GM23338 (cell line): ENCODE data around the gene NLGN1. TPM values are rescaled to one million over a fixed set of nuclear protein-coding genes. Genes with fewer than 3 reads are reported as not detected.

Experiments
- ATAC-seq: fragments of 200-7000 bp; cut with Tn5 transposase; 3 replicates; pipeline ENCODE4 v1.9.1; 2020
- DNase-seq: peaks from one replicate; pipeline ENCODE4 v3.0.0-alpha.2; 2015; ENCODE audit warnings: low spot score
- H2AFZ ChIP-seq: fragments of 200-600 bp; sonication (generic); 2 replicates; pipeline ENCODE4 v1.8.0; 2016; ENCODE audit warnings: antibody characterized with exemption, mild to moderate bottlenecking, moderate library complexity
- H3F3A ChIP-seq: fragments of 200-600 bp; sonication (generic); replicated peaks from 2 replicates; pipeline ENCODE4 v1.8.0; 2017; ENCODE audit warnings: antibody characterized with exemption, mixed run types, low read depth
- H3K27ac ChIP-seq: fragments of 200-600 bp; sonication (generic); 2 replicates; pipeline ENCODE4 v1.6.1; 2016; ENCODE audit warnings: low read depth
- H3K27me3 ChIP-seq: fragments of 200-600 bp; sonication (generic); 2 replicates; pipeline ENCODE4 v1.8.0; 2016; ENCODE audit warnings: mild to moderate bottlenecking, mixed run types, moderate library complexity; ENCODE audit not compliant: insufficient read depth
- H3K36me3 ChIP-seq: fragments of 200-600 bp; sonication (generic); 2 replicates; pipeline ENCODE4 v1.8.0; 2016; ENCODE audit warnings: mild to moderate bottlenecking; ENCODE audit not compliant: insufficient read depth
- H3K4me1 ChIP-seq: fragments of 200-600 bp; sonication (generic); 2 replicates; pipeline ENCODE4 v1.8.0; 2016; ENCODE audit warnings: mild to moderate bottlenecking, moderate library complexity; ENCODE audit not compliant: insufficient read depth
- H3K4me2 ChIP-seq: fragments of 200-600 bp; sonication (generic); 2 replicates; pipeline ENCODE4 v1.7.1; 2017; ENCODE audit warnings: mixed run types
- H3K4me3 ChIP-seq: fragments of 200-600 bp; sonication (generic); 2 replicates; pipeline ENCODE4 v1.6.1; 2016; ENCODE audit warnings: mixed run types
- H3K79me2 ChIP-seq: fragments of 200-600 bp; sonication (generic); replicated peaks from 2 replicates; pipeline ENCODE4 v1.8.0; 2017; ENCODE audit warnings: mild to moderate bottlenecking; ENCODE audit not compliant: insufficient read depth
- H3K9me2 ChIP-seq: fragments of 200-600 bp; sonication (generic); 2 replicates; pipeline ENCODE4 v1.8.0; 2017; ENCODE audit not compliant: insufficient read depth
- H4K20me1 ChIP-seq: fragments of 200-600 bp; sonication (generic); replicated peaks from 2 replicates; pipeline ENCODE4 v1.8.0; 2017; ENCODE audit warnings: mild to moderate bottlenecking; ENCODE audit not compliant: insufficient read depth
- H3K27ac Mint-ChIP-seq: 2 replicates; pipeline ENCODE4 v1.8.0; 2020; ENCODE audit warnings: inconsistent platforms, mild to moderate bottlenecking, moderate library complexity, mixed read lengths
- H3K27me3 Mint-ChIP-seq: 3 replicates; pipeline ENCODE4 v1.8.0; 2022; ENCODE audit warnings: low read depth, mild to moderate bottlenecking, moderate library complexity, mixed read lengths, inconsistent platforms; ENCODE audit not compliant: insufficient read depth, poor library complexity
- H3K36me3 Mint-ChIP-seq: 3 replicates; pipeline ENCODE4 v1.8.0; 2021; ENCODE audit warnings: low read depth, mild to moderate bottlenecking, inconsistent platforms, moderate library complexity, mixed read lengths
- H3K4me1 Mint-ChIP-seq: 3 replicates; pipeline ENCODE4 v1.8.0; 2020; ENCODE audit warnings: mild to moderate bottlenecking, inconsistent platforms, mixed read lengths
- H3K4me3 Mint-ChIP-seq: 3 replicates; pipeline ENCODE4 v1.8.0; 2021; ENCODE audit warnings: moderate library complexity, mild to moderate bottlenecking, inconsistent platforms, mixed read lengths
- H3K9me3 Mint-ChIP-seq: 3 replicates; pipeline ENCODE4 v1.8.0; 2020; ENCODE audit warnings: moderate library complexity, mild to moderate bottlenecking, inconsistent platforms, mixed read lengths
- CREB1 ChIP-seq: fragments of 250-450 bp; sonication (Bioruptor Pico); IDR thresholded peaks from 2 replicates; pipeline ENCODE4 v1.5.0; 2020; ENCODE audit warnings: low read depth, mild to moderate bottlenecking, moderate library complexity
- EZH2 ChIP-seq: fragments of 200-600 bp; sonication (generic); IDR thresholded peaks from one replicate; pipeline ENCODE4 v1.8.0; 2017; ENCODE audit warnings: antibody characterized with exemption, mild to moderate bottlenecking, low read depth; ENCODE audit not compliant: unreplicated experiment
- EZH2phosphoT487 ChIP-seq: fragments of 200-600 bp; sonication (generic); IDR thresholded peaks from one replicate; pipeline ENCODE4 v1.8.1; 2018; ENCODE audit warnings: antibody characterized with exemption; ENCODE audit not compliant: unreplicated experiment
- NANOG ChIP-seq: IDR thresholded peaks from 2 replicates; pipeline ENCODE4 v1.6.1; 2016; ENCODE audit warnings: antibody characterized with exemption, borderline replicate concordance
- POLR2AphosphoS5 ChIP-seq: IDR thresholded peaks from 2 replicates; pipeline ENCODE4 v1.6.1; 2016; ENCODE audit warnings: antibody characterized with exemption, low read depth
- STAT1 ChIP-seq: IDR thresholded peaks from one replicate; pipeline ENCODE4 v1.6.1; 2016; ENCODE audit warnings: antibody characterized with exemption; ENCODE audit not compliant: unreplicated experiment
- ZNF114 ChIP-seq: fragments of 250-450 bp; sonication (Bioruptor Pico); IDR thresholded peaks from 2 replicates; pipeline ENCODE4 v1.5.0; 2020; ENCODE audit warnings: mild to moderate bottlenecking, moderate library complexity
- ZNF331 ChIP-seq: fragments of 250-450 bp; sonication (Bioruptor Pico); IDR thresholded peaks from 2 replicates; pipeline ENCODE4 v1.5.0; 2020; ENCODE audit warnings: low read depth, mild to moderate bottlenecking, moderate library complexity
- ZNF462 ChIP-seq: fragments of 250-450 bp; sonication (Bioruptor Pico); IDR thresholded peaks from 2 replicates; pipeline ENCODE4 v1.5.0; 2020; ENCODE audit warnings: mild to moderate bottlenecking, moderate library complexity
- polyA plus RNA-seq: library from polyadenylated mRNA; unstranded; fragments of >200 nt; fragmentation: Nextera tagmentation; extraction: Ambion mirVana; gene quantifications from 2 replicates; pipeline ENCODE4 v1.2.1, GENCODE V29; 2016
- total RNA-seq: library from RNA; depleted of rRNA; stranded (reverse); fragments of >200 nt; shearing (Covaris generic); gene quantifications from 2 replicates; pipeline ENCODE4 v1.2.3, GENCODE V29; 2014
- TF ChIP-seq, protein P1 (sequence below): IDR thresholded peaks from 2 replicates; pipeline ENCODE4 v1.6.1; 2016; ENCODE audit warnings: antibody characterized with exemption
- TF ChIP-seq, protein P2 (sequence below): IDR thresholded peaks from one replicate; pipeline ENCODE4 v1.6.1; 2018; ENCODE audit warnings: antibody characterized with exemption; ENCODE audit not compliant: unreplicated experiment
- TF ChIP-seq, protein P3 (sequence below), 2 experiments: fragments of 200-600 bp in 1 of 2; sonication (generic) in 1 of 2; conservative IDR thresholded peaks; 2 replicates each; pipeline versions ENCODE4 v1.5.1 to v1.6.1; 2016 to 2017; ENCODE audit warnings: antibody characterized with exemption in 2 of 2, low read depth in 2 of 2, mild to moderate bottlenecking in 2 of 2, moderate library complexity in 1 of 2

The NLGN1 gene
- total and polyA plus RNA-seq, 2 experiments from 2014 or later, result 6.5 to 18.6 TPM

DNA sequence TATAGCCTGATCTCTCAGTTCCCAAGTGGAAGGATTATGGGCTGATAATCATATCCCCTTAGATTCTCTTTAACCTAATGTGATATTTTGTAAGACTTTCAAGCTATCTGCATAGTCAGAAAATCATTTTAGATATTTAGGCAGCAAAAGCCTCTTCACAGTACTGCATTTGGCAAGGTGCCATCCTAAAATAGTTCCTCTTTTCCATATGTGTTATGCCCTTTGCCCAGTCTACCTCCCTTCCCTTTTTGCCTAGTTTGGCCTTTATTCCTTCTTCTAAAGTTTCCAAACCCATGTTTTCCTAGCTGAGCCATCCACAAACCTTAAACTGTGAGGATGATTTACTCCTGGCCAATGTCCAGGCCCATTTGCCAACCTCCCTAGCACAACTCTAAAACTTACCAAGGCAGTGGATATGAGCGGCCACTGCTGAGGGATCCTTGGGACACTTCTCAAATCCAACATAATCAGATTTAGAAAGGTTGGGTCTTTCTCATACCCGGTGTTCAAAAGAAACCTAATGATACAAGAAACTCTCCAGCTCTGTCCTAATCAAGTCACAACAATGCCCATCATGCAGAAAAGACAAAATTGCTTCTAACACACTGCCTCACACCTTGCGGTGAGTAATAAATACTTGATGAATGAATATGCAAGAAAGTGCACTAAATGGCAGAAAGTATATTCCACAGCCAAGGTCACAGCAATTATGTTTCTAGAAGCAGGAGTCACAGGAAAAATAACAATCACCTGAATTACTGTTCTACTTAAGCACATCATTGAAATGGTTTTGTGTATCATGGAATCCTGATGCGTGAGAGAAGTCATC is 493.9 kb downstream of the NLGN1 start:
- no peaks in the 10 kb centered on the region for H3K4me1 ChIP-seq
- H3F3A ChIP-seq, result no peaks in the 10 kb centered on the region
- no peak overlapping the region for H3K27ac ChIP-seq
- H3K9me2 ChIP-seq, result no peaks in the 10 kb centered on the region
- H3K4me3 ChIP-seq, result no peak overlapping the region
- ATAC-seq (no peak), DNase-seq (no peak)
- no peaks in the 10 kb centered on the region for H4K20me1 ChIP-seq
- TF ChIP-seq, protein P1, sequence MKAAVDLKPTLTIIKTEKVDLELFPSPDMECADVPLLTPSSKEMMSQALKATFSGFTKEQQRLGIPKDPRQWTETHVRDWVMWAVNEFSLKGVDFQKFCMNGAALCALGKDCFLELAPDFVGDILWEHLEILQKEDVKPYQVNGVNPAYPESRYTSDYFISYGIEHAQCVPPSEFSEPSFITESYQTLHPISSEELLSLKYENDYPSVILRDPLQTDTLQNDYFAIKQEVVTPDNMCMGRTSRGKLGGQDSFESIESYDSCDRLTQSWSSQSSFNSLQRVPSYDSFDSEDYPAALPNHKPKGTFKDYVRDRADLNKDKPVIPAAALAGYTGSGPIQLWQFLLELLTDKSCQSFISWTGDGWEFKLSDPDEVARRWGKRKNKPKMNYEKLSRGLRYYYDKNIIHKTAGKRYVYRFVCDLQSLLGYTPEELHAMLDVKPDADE, result no peak
- TF ChIP-seq ZNF331 (CRISPR knock-in tag), result no peak
- TF ChIP-seq ZNF462 (CRISPR knock-in tag), result no peak
- TF ChIP-seq NANOG, result no peak
- TF ChIP-seq, protein P2, sequence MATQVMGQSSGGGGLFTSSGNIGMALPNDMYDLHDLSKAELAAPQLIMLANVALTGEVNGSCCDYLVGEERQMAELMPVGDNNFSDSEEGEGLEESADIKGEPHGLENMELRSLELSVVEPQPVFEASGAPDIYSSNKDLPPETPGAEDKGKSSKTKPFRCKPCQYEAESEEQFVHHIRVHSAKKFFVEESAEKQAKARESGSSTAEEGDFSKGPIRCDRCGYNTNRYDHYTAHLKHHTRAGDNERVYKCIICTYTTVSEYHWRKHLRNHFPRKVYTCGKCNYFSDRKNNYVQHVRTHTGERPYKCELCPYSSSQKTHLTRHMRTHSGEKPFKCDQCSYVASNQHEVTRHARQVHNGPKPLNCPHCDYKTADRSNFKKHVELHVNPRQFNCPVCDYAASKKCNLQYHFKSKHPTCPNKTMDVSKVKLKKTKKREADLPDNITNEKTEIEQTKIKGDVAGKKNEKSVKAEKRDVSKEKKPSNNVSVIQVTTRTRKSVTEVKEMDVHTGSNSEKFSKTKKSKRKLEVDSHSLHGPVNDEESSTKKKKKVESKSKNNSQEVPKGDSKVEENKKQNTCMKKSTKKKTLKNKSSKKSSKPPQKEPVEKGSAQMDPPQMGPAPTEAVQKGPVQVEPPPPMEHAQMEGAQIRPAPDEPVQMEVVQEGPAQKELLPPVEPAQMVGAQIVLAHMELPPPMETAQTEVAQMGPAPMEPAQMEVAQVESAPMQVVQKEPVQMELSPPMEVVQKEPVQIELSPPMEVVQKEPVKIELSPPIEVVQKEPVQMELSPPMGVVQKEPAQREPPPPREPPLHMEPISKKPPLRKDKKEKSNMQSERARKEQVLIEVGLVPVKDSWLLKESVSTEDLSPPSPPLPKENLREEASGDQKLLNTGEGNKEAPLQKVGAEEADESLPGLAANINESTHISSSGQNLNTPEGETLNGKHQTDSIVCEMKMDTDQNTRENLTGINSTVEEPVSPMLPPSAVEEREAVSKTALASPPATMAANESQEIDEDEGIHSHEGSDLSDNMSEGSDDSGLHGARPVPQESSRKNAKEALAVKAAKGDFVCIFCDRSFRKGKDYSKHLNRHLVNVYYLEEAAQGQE, result no peak
- no peak for TF ChIP-seq ZNF114 (CRISPR knock-in tag)
- TF ChIP-seq, protein P3, sequence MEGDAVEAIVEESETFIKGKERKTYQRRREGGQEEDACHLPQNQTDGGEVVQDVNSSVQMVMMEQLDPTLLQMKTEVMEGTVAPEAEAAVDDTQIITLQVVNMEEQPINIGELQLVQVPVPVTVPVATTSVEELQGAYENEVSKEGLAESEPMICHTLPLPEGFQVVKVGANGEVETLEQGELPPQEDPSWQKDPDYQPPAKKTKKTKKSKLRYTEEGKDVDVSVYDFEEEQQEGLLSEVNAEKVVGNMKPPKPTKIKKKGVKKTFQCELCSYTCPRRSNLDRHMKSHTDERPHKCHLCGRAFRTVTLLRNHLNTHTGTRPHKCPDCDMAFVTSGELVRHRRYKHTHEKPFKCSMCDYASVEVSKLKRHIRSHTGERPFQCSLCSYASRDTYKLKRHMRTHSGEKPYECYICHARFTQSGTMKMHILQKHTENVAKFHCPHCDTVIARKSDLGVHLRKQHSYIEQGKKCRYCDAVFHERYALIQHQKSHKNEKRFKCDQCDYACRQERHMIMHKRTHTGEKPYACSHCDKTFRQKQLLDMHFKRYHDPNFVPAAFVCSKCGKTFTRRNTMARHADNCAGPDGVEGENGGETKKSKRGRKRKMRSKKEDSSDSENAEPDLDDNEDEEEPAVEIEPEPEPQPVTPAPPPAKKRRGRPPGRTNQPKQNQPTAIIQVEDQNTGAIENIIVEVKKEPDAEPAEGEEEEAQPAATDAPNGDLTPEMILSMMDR (conservative IDR thresholded peaks at IDR 0.05; ENCODE audit: low read depth in 2 of 2), result no peak
- no peak for TF ChIP-seq POLR2AphosphoS5
- no peak for TF ChIP-seq STAT1
- TF ChIP-seq CREB1 (CRISPR knock-in tag), result no peak
- no peak for TF ChIP-seq EZH2
- no peak for TF ChIP-seq EZH2phosphoT487
- peaks cover 12% of the 10 kb centered on the region; the same call in 2 of the 3 replicates for H3K4me1 Mint-ChIP-seq
- H3K36me3 ChIP-seq, result no peaks in the 10 kb centered on the region
- no peak overlapping the region for H3K4me2 ChIP-seq
- no peak overlapping the region for H3K27ac Mint-ChIP-seq
- H2AFZ ChIP-seq, result no peak overlapping the region
- H3K9me3 Mint-ChIP-seq, result no peaks in the 10 kb centered on the region
- peaks cover 4% of the 10 kb centered on the region for H3K27me3 Mint-ChIP-seq
- H3K27me3 ChIP-seq, result no peaks in the 10 kb centered on the region
- no peaks in the 10 kb centered on the region for H3K36me3 Mint-ChIP-seq
- H3K79me2 ChIP-seq, result no peaks in the 10 kb centered on the region
- H3K4me3 Mint-ChIP-seq, result no peak overlapping the region
